Small intestine (tissue), 7 donors: ENCODE data around the gene PRXL2A. TPM values are rescaled to one million over a fixed set of nuclear protein-coding genes. Genes with fewer than 3 reads are reported as not detected.
A peak's percentile ranks its signal among the peaks of the same experiment; 100 is the strongest.

ENCODE experiments used
- DNase-seq, 2 donors: peaks; one replicate each; pipeline versions ENCODE4 v3.0.0 to v3.0.0-alpha.2; 2013
- FAIRE-seq: peaks from 2 replicates; lab custom pipeline; 2012; peaks lifted over from hg19 to GRCh38; lab: Jason Lieb, UNC
- H3K27ac ChIP-seq, 3 donors: one replicate each; pipeline ENCODE4 v1.5.1; 2013; ENCODE audit warnings: low read length in 2 of 3, mild to moderate bottlenecking in 2 of 3, control low read depth in 1 of 3, inconsistent platforms in 1 of 3, low read depth in 1 of 3, moderate library complexity in 1 of 3
- H3K27me3 ChIP-seq, 3 donors: one replicate each; pipeline ENCODE4 v1.6.1; 2013; ENCODE audit warnings: low read length in 3 of 3, inconsistent platforms in 1 of 3; ENCODE audit not compliant: control insufficient read depth in 3 of 3, insufficient read depth in 3 of 3
- H3K36me3 ChIP-seq, 3 donors: one replicate each; pipeline ENCODE4 v1.6.1; 2013; ENCODE audit warnings: low read length in 3 of 3, inconsistent platforms in 1 of 3, low read depth in 1 of 3, mild to moderate bottlenecking in 1 of 3, moderate library complexity in 1 of 3; ENCODE audit not compliant: control insufficient read depth in 3 of 3, insufficient read depth in 2 of 3
- H3K4me1 ChIP-seq, 3 donors: one replicate each; pipeline ENCODE4 v1.6.1; 2013; ENCODE audit warnings: low read length in 2 of 3, inconsistent platforms in 1 of 3, low read depth in 1 of 3, mild to moderate bottlenecking in 1 of 3, moderate library complexity in 1 of 3; ENCODE audit not compliant: control insufficient read depth in 3 of 3, insufficient read depth in 2 of 3
- H3K4me3 ChIP-seq, 3 donors: one replicate each; pipeline ENCODE4 v1.5.1; 2013; ENCODE audit warnings: low read length in 3 of 3, control low read depth in 1 of 3, inconsistent platforms in 1 of 3, low read depth in 1 of 3, mild to moderate bottlenecking in 1 of 3, moderate library complexity in 1 of 3
- H3K9me3 ChIP-seq, 2 donors: one replicate each; pipeline ENCODE4 v1.6.1; 2013; ENCODE audit warnings: low read depth in 1 of 2, low read length in 1 of 2; ENCODE audit not compliant: control insufficient read depth in 2 of 2, insufficient read depth in 1 of 2
- WGBS, 3 donors: extraction: QIAGEN DNeasy Blood & Tissue Kit; methylation state at CpG; one replicate each; pipeline ENCODE4 v1.1.7; 2013; 5-methylcytosine and 5-hydroxymethylcytosine counted together
- polyA plus RNA-seq, 4 donors: library from polyadenylated mRNA; stranded (reverse) in 3 of 4; unstranded in 1 of 4; fragments of 200-250 nt in 3 of 4; fragments of 120-200 nt in 1 of 4; gene quantifications; one replicate each; pipeline versions ENCODE4 v1.2.1 to v1.2.3, GENCODE V29; 2013
- donor health status: healthy with polysubstance abuse.
- donor health status: control.
- donor health status: control.
- donor health status: Bipolar disorder and iron deficiency.
- donor health status: healthy.

Gene PRXL2A
- polyA plus RNA-seq, 4 donors, result 40.9 to 144 (median 56.9) TPM

DNA sequence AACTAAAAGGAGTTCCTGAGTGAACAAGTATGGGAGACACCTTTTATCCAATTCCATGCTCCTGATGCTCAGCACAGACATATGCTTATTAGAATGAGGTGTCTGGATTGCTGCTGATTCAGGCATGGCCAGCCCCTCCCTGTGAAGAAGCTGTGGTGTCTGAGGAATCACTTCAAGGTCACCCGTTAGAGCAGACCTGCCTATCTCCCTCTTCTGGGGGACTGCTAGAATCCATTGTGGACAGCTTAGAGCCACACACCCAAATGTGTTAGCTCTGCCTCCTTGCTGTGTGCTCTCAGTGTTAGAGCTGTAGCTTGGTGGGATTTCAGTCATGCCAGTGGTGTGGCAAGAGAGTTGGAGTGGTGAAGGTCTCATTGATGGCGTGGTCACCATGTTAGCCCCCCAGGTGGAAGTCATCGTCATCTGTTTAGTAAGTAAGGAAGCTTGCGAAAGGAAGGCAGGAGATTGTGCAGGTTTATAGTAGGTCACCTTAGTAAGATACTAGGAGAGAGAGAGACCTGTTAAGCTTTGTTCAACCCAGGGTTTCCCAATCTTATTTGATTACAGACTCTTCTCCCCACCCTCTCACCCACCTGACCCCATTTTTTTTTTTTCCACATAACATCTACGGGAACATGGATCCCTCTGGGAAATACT, 12.8 kb downstream of the PRXL2A start:
- FAIRE-seq, result no peak
- H3K4me3 ChIP-seq, result no peak overlapping the region
- peaks cover 0 to 46% (median 5%) of the 10 kb centered on the region in 3 donors for H3K36me3 ChIP-seq
- 84 to 91% (median 86%) methylated on average over 5 of the region's 5 CpGs for WGBS, 3 donors
- no peaks in the 10 kb centered on the region for H3K27me3 ChIP-seq
- DNase-seq, result peak in 1 of 2 donors; percentile 47
- peak overlapping the region in 1 of 3 donors; percentile 28 for H3K27ac ChIP-seq
- no peaks in the 10 kb centered on the region for H3K9me3 ChIP-seq
- H3K4me1 ChIP-seq, result peaks cover 0 to 29% (median 5%) of the 10 kb centered on the region in 3 donors

- no peaks in the 10 kb centered on the region for H3K9me3 ChIP-seq
- FAIRE-seq (no peak), DNase-seq (peak in 1 of 2 donors; percentile 42)
- H3K4me1 ChIP-seq, result peaks cover 0 to 22% (median 0%) of the 10 kb centered on the region in 3 donors
- H3K27me3 ChIP-seq, result no peaks in the 10 kb centered on the region
- peaks cover 0 to 51% (median 5%) of the 10 kb centered on the region in 3 donors for H3K36me3 ChIP-seq
- 84 to 88% (median 86%) methylated on average over 8 of the region's 8 CpGs for WGBS, 3 donors
- H3K27ac ChIP-seq, result no peak overlapping the region
- no peak overlapping the region for H3K4me3 ChIP-seq
These were observed 13.6 kb downstream of the PRXL2A start for GRCh38 chr10:80421707-80422536.

- Histone ChIP-seq H3K27me3 (no peaks in the 10 kb centered on the region), H3K9me3 (no peaks in the 10 kb centered on the region), H3K4me1 (peaks cover 0 to 14% (median 0%) of the 10 kb centered on the region in 3 donors), H3K36me3 (peaks cover 0 to 66% (median 10%) of the 10 kb centered on the region in 3 donors), H3K4me3 (no peak overlapping the region), H3K27ac (no peak overlapping the region)
- WGBS, 3 donors, result 78 to 86% (median 79%) methylated on average over 2 of the region's 2 CpGs
- DNase-seq (no peak), FAIRE-seq (no peak)
These were observed 17.6 kb downstream of the PRXL2A start for GRCh38 chr10:80425901-80426300.

- FAIRE-seq (no peak), DNase-seq (no peak)
- Histone ChIP-seq H3K36me3 (peaks cover 0 to 65% (median 10%) of the 10 kb centered on the region in 3 donors), H3K9me3 (no peaks in the 10 kb centered on the region), H3K4me3 (no peak overlapping the region), H3K27ac (no peak overlapping the region), H3K4me1 (no peaks in the 10 kb centered on the region), H3K27me3 (no peaks in the 10 kb centered on the region)
- WGBS, 3 donors, result 93 to 96% (median 94%) methylated on average over 2 of the region's 2 CpGs
These were observed 19.2 kb downstream of the PRXL2A start for GRCh38 chr10:80427541-80427940.

DNA sequence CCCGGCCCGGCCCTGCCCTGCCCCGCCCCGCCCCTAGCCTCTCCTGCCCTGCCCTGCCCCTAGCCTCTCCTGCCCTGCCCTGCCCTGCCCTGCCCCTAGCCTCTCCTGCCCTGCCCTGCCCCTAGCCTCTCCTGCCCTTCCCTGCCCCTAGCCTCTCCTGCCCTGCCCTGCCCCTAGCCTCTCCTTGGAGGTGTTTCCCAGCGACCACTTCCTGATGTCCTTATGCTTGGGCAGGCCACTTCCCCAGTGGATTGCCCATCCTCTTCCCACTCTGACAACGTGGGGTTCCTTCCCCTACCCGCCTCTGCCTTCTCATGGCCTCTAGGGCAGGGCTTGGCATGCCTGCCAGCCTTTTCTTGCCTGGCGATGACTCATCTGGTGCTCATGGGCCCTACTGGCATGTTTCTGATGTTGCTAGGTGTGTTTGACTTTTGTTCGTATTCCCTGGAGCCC, 21.2 kb downstream of the PRXL2A start:
- Histone ChIP-seq H3K4me1 (no peaks in the 10 kb centered on the region), H3K4me3 (no peak overlapping the region), H3K27me3 (no peaks in the 10 kb centered on the region), H3K27ac (peak overlapping the region in 2 of 3 donors; percentile 19 to 89), H3K9me3 (no peaks in the 10 kb centered on the region), H3K36me3 (peaks cover 0 to 54% (median 8%) of the 10 kb centered on the region in 3 donors)
- 18 to 61% (median 43%) methylated on average over 9 of the region's 9 CpGs for WGBS, 3 donors
- DNase-seq, result peak in 1 of 2 donors; percentile 93
- no peak for FAIRE-seq

GRCh38 chr10:80433134-80433533, 24.8 kb downstream of the PRXL2A start:
- Histone ChIP-seq H3K36me3 (peaks cover 0 to 30% (median 0%) of the 10 kb centered on the region in 3 donors), H3K4me3 (no peak overlapping the region), H3K4me1 (no peaks in the 10 kb centered on the region), H3K27ac (no peak overlapping the region), H3K27me3 (no peaks in the 10 kb centered on the region), H3K9me3 (no peaks in the 10 kb centered on the region)
- FAIRE-seq, result no peak
- WGBS, 3 donors, result 82 to 86% (median 83%) methylated on average over 3 of the region's 3 CpGs
- DNase-seq, result no peak

GRCh38 chr10:80436446-80437098, 28.2 kb downstream of the PRXL2A start:
- Histone ChIP-seq H3K27ac (no peak overlapping the region), H3K36me3 (peaks cover 0 to 11% (median 0%) of the 10 kb centered on the region in 3 donors), H3K9me3 (no peaks in the 10 kb centered on the region), H3K4me3 (no peak overlapping the region), H3K4me1 (no peaks in the 10 kb centered on the region), H3K27me3 (no peaks in the 10 kb centered on the region)
- WGBS, 3 donors, result 73 to 88% (median 85%) methylated on average over 6 of the region's 6 CpGs
- no peak for FAIRE-seq
- DNase-seq, result no peak

DNA sequence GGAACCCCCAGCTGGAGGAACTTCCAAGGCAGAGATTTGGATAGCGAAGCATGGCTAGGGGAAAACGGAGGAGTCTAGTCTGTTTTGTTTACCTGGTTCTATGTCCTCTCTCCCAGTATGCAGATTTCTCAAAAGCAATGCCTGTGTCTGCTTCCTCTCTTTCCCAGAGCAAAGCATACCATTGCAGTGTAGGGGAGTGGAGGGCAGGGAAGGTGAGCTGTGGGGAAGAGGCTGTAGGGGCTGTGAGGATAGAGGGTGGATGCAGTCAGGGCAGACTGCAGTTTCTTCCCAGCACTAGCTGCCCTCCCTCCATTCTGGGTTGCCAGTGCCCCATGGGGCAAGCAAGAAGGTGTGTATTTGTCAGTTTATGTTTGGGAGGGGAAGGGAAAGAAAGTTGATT, 28.9 kb downstream of the PRXL2A start:
- Histone ChIP-seq H3K36me3 (peaks cover 0 to 8% (median 0%) of the 10 kb centered on the region in 3 donors), H3K27ac (no peak overlapping the region), H3K9me3 (no peaks in the 10 kb centered on the region), H3K27me3 (no peaks in the 10 kb centered on the region), H3K4me3 (no peak overlapping the region), H3K4me1 (no peaks in the 10 kb centered on the region)
- WGBS, 3 donors, result 75 to 81% (median 78%) methylated on average over 2 of the region's 2 CpGs
- DNase-seq (no peak), FAIRE-seq (no peak)
